Colon (tissue), 2 donors: ENCODE results near the gene KASH5.
A peak's percentile ranks its signal among the peaks of the same experiment; 100 is the strongest.
"Not testable (repeated sequence)": the region's sequence is repeated elsewhere in the genome, so short reads cannot be mapped to it uniquely, and the experiment has no call there.

ENCODE experiments used
- FAIRE-seq: peaks from 2 replicates; lab custom pipeline; 2012; peaks lifted over from hg19 to GRCh38; lab: Jason Lieb, UNC
- donor health status: control.
- donor health status: control.

Gene KASH5

DNA sequence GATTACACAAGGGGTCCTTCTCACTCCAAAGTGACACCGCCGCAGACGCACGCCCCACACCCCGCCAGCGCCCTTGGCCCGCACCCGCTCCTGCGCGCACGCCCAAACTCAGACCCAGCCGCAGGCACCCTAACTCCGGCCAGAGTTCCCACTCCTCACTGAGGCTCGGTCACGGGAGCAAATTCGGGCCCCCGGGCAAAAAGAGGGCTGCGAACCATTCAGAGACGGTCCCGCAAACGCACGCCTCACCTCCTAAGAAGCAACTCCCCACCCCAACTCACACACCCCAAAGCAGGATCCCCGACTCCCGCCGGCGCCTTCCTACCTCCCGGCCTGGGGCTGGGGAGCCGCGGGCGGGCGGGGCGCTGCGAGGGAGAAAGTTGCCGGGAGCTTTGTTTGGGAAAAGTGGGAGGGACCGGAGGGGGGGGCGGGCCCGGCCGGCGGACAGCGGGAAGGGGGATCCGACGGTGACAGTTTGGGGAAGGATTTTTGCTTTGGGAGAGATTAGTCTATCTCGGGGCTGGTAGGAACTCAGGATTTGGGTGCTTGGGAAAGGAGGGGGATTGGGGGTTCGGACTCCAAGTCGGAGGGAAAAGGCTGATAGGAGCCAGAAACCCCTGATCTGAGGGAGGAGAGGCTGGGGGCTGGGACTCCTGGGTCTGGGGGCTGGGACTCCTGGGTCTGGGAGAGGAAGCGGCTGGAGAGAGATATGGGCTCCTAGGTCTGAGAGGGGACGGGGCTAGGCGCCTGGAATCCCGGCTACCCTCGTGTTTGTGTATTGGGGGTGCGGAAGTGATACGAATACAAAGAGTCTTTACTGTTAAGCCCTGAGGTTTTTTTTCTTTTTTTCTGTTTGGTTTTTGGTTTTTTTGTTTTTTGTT is 25.8 kb upstream of the KASH5 start, which contains the start of gene TEAD2:
TSS of gene TEAD2 (minus strand) at position 369 of the 881 bp plus-strand sequence. CDS start 2,341 bp downstream, outside the sequence.
- no peak for FAIRE-seq

DNA sequence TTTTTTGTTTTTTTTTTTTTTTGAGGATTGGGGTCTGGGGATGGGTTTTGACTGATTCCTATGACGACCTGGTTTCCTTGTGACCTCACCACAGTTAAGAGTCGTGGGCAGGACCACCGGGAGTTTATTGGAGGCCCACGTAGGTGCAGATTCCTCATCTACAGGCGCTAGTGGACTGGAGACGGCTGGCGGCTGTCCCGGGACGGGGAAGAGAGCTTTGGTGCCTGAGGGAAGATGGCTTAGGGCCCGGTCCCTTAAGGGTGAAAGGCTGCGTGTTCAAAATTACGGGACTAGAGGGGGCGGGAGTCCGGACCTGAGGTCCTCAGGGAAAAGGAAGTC is 25.2 kb upstream of the KASH5 start:
- FAIRE-seq, result no peak

DNA sequence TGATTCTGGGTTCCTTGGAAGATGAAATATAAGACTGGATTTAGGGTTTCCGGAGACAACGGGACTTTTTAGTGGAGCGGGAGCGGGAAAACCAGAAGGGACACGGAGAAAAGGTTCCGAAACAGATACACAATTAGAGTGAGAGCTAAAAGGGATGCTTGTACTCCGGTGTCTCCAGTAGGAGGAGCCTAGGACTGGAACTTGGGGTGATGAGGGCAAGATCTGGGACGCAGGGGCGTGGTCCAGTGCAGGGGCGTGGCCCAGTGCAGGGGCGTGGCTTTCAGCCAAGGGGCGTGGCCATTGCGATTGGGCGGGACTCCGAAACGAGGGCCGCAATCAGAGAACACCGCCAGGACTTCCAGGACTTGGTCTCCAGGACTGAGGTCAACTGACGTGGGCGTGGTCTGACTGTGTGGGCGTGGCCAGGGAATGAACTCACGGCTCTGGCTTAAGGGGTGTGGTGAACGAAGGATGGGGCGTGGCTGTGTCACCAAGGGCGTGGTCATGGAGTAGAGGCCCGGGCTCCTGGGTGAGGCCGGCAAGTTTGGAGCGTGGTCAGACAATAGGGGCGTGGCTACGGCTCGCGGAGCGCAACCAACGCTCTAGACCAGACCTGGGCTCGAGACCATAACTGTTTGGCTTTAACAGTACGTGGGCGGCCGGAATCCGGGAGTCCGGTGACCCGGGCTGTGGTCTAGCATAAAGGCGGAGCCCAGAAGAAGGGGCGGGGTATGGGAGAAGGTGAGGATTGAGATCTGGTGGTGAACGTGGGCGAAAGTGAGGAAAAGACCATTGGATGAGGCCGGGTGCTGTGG is 24.6 kb upstream of the KASH5 start, which contains the start of gene DKKL1:
TSS of gene DKKL1 (plus strand) at position 610 of the 815 bp plus-strand sequence. CDS start at position 732, 122 bp downstream.
- FAIRE-seq, result peak; percentile 87

DNA sequence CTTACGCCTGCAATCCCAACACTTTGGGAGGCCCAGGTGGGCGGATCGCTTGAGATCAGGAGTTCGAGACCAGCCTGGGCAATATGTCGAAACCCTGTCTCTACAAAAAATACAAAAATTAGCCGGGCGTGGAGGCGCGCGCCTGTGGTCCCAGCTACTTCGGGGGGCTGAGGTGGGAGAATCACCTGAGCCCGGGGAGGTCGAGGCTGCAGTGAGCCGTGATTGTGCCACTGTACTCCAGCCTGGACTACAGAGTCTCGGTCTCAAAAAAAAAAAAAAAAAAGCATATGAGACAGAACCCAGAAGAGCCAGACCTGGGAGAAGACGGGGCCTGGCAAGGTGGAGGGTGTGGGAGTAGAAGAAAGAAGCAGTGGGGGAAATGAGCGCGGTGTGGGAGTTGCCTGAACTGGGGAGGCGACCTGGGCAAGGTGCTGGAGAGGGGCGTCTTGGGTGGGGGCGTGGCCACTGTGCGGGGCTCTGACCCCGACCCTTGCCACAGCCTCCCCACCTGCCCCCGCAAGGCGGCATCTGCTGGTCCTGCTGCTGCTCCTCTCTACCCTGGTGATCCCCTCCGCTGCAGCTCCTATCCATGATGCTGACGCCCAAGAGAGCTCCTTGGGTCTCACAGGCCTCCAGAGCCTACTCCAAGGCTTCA is 23.8 kb upstream of the KASH5 start:
- no peak for FAIRE-seq

DNA sequence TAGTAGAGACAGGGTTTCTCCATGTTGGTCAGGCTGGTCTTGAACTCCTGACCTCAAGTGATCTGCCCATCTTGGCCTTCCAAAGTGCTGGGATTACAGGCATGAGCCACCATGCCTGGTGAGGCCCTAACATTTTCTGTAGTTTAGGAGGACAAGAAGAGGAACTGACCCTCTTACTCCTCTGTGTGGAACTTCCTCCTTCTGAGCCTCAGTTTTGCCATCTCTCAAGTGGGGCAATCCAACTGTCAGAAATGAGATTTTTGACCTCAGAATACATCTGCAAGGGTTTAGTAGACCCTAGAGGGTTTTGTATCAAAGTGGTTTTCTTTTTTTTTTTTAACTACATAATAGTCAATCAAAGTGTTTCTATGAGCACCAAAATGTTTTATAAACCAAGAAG is 21.9 kb upstream of the KASH5 start:
- no peak for FAIRE-seq

DNA sequence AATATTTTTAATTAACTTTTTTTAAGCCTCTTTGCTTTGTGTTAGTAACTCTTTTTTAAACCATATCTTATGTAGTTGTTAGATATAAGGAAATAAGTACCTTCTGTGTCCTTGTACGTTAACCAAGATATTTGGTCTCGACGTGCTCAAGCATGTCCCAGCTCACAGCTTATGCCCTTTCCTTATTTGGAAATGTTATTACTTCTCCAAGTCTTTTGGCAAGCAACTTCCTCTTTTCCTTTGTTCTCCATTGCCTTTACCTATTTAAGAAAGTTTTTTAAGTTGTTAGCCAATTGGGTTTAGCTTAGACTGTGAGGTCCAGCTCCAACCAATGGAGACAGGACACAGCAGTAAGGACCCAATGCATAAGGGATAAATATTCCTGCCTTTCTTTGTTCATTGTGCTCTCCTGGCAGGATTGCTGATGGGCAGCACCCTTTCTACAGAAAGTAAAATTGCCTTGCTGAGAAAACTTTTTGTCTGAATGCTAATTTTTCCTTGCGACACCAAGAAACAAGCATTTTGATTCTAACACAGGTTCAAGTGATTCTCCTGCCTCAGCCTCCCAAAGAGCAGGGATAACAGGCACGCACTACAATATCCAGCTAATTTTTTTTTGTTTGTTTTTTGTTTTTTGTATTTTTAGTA is 19.2 kb upstream of the KASH5 start:
- no peak for FAIRE-seq

DNA sequence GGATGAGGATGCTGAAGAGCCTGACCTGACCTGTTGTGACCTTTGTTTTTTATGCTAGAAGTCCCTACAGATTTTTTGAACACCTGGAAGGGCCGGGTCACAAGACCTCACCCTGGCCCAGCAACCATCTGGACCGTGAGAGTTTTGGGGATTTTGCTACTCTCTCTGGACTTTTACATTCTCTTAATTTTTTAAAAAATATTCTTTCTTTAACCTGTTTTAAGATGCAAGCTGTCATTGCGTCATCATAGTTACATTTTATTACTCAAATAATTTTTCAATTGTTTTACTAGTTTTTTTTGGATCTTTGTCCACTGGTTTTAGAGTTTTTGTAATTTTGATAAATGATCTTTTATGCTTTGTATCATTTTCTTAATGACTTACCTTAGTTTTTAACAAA is 16.9 kb upstream of the KASH5 start:
- no peak for FAIRE-seq

DNA sequence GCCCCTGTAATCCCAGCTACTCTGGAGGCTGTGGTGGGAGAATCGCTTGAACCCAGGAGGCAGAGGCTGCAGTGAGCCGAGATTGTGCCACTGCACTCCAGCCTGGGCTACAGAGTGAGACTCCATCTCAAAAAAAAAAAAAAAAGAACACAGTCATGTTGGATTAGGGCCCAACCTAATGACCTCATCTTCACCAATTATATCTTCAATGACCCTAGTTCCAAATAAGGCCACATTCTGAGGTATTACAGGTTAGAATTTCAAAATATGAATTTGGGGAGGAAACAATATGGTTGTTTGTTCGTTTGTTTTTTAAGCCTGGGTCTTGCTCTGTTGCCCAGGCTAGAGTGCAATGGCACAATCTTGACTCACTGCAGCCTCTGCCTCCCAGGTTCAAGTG is 14.9 kb upstream of the KASH5 start:
- not testable (repeated sequence) for FAIRE-seq

DNA sequence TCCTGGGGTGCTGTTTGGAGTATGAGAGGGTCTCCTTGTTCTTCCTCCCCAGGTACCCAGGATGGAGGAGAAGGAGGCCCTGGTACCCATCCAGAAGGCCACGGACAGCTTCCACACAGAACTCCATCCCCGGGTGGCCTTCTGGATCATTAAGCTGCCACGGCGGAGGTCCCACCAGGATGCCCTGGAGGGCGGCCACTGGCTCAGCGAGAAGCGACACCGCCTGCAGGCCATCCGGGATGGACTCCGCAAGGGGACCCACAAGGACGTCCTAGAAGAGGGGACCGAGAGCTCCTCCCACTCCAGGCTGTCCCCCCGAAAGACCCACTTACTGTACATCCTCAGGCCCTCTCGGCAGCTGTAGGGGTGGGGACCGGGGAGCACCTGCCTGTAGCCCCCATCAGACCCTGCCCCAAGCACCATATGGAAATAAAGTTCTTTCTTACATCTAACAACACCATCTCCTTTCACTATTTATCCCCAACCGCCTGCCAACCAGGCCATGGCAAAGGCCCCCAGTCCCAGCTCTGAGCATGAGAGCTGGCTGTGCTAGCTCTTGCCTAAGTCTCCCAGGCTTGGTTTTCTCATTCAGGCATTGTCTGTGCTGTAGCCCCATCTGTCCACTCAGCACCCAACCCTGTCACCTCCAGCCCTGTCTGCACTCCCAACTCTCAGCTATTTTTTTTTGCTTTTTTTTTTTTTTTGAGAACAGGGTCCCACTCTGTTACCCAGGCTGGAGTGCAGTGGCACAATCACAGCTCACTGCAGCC is 13.2 kb upstream of the KASH5 start:
- no peak for FAIRE-seq

DNA sequence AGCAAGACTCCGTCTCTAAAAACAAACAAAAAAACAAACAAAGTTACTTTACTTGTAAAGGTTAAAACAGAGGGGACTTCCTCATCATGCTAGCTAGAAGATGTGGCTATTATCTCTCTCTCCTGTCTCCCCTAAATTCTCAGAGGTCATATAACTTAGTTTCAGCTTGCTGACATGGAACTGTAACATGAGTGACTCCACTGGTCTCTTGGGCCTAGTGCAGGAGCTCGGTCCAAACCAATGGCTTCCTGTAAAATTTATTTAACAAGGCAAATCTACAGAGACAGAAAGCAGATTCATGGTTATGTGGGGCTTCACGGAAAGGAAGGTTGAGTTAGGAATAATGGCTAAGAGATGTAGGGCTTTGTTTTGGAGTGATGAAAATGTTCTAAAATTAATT is 9.5 kb upstream of the KASH5 start:
- FAIRE-seq, result no peak

DNA sequence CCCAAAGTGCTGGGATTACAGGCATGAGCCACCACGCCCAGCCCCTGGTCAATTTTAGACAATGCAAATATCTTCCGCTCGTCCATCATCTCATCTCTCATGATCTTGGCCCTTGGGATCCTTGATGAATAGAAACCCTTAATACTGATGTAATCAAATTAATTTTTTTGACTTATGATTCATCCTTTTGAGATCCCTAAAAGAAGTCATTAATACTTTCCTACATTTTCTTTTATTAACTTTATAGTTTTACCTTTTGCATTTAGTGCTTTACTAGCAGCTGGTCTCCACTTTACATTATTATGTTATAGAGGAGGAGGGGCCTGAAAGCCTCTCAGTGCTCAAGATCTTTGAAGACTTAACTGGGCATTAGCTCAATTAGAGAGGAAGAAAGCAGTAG is 7.7 kb upstream of the KASH5 start:
- no peak for FAIRE-seq

DNA sequence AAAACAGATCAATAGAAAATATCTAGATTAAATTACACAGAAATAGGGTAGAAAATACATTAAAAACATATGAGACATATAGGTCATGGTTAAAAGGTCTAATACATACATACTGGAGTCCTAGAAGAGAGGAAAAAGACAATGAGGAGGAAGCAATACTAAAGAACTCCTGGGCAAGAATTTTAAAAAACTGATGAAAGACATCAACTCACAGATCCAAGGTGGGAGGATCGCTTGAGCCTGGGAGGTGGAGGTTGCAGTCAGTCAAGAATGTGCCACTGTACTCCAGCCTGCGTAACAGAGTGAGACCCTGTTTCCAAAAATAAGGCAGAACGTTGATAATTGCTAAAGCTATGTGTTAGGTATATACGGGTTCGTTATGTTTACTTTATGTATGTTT is 5.4 kb upstream of the KASH5 start:
- no peak for FAIRE-seq

DNA sequence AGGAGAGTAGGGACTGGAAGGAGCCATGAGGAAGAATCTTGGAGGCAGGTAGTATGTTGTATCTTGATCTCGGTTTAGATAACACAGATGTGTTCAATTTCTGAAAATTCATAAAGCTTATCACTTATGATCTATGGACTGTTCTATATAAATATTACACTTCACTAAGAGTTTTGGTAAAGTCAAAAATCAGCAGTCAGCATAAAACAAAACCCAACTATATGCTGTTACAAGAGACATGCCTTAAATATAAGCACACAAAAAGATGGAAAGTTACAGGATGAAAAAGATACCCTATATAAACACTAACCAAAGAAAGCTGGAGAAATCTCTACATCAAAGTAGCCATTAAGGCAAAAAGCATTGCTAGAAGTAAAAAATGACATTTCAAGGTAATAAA is 4.5 kb upstream of the KASH5 start:
- FAIRE-seq, result no peak

DNA sequence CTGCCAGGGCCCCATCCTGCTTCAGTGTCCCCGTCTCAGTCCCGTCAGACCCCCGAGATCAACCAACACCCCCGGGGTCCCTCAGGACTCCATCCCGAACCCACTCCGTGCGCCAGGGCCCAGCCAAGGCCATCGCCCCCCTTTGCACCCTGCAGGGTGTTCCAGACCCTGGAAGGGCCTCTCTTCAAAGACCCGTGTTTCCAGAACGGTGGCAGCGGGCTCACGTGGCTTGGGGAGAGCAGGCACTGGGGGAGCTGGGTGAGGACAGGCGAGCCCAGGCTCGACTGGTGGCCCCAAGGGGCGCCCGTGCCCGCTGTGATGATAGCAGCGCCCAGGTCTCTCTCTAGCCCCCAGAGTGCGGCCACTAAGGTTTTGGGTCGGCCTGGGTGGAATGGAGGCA is 1.4 kb downstream of the KASH5 start:
- no peak for FAIRE-seq

DNA sequence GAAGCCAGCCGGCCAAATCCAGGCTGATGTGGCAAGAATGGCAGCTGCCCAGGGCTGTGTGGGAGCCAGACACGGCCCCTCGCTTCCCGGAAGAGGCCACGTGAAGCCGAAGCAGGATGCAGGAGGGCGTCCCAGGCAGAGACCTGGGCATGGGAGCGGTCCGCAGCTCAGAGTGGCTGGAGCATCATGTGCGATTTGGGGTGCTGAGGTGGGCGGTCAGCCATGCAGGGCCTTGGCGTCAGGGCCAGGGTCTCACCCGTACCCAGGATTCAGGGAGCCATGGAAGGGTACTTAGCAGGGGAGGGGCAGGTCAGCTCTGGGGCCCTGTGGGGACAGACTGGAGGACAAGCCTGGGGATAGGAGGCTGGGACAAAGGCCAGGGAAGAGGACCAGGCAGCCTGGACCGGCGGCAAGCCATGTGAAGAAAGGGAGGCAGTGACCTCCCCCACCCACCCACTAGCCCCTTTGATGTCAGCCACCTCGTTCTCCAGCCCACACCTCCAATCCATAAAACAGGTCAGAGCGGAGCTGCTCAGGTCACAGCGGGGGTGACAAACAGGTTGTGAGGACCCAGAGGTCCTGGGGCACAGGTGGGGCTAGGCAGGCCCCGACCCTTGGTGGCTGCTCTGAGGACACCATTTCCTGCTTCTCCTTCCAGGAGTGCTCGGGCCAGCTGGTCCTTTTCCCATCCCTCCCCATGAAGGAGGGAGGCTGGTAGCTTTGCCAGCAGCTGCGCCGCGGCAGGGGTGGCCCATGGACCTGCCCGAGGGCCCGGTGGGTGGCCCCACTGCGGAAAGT is 2.3 kb downstream of the KASH5 start:
- no peak for FAIRE-seq

DNA sequence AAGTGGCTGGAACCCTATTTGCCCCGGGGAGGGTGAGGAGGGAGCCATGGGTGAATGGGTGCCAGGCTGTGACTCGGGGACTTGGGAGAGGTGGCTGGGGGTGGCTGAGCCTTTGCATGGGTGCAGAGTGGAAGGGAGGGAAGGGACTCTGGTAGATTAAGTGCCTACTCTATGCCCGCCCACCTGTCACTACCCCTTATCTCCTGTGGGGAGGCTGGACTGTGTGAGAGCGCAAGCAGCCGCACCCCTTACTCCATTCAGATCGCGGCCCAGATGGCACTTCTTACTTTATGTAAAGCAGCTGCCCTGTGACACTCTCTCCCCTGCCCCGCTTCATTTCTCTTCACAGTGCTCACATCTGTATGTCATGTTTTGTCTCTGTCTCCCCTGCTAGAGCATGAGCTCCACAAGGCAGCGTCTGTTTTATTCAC is 2.9 kb downstream of the KASH5 start:
- FAIRE-seq, result no peak

DNA sequence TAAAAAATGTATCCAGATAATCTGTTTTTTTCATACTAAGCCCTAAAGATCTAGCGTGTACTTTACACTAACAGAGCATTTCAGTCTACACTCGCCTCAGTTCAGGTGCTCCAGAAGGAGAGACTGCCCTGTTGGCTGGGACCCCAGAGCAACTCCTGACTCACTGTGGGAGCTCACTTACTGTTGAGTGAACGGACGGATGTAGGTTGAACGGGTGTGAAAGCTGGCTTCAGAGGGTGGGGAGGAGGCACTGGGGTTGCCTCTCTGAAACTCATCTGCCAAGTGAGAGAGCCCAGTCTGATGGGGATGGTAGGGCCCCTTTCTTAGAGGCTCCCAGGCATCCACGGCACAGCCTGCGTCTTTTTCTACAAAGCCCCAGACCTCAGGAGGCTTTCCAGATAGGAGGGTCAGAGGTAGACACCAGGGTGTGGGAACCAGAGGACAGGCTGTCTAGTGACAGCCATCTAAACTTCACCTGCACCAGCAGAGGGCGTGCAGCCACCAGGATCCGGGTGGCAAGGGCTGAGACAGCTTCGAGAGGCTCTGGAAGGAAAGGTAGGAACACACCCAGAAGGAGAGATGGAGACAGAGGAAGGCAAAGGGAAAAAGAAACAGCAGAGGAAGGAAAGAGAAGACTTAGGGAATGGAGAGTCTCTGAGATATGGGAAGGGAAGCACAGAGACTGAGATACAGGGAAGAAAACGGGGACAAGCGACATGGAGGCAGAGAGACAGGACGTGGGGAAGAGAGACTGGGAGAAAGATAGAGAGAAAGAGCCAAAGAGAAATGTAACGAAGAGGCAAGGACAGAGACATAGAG is 3.7 kb downstream of the KASH5 start:
- no peak for FAIRE-seq

DNA sequence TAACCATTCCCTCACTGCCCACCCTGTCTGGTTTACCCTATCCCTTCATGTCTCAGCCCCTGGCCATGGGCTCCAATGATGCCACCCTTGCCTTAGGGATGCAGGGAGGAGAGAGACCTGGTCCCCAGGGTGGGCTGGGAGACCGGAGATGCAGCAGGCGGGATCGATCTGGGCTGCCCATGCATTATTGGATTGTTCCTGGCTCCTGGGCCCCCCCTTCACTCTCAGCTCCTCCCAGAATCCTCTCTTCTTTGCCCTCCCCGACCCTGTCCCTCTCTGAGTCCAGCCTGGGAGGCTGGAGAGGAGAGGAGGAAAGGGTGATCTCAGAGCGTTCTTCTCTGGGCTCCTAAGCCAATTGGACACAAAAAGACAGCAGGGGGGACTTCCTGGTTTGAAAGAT is 5.8 kb downstream of the KASH5 start:
- no peak for FAIRE-seq

DNA sequence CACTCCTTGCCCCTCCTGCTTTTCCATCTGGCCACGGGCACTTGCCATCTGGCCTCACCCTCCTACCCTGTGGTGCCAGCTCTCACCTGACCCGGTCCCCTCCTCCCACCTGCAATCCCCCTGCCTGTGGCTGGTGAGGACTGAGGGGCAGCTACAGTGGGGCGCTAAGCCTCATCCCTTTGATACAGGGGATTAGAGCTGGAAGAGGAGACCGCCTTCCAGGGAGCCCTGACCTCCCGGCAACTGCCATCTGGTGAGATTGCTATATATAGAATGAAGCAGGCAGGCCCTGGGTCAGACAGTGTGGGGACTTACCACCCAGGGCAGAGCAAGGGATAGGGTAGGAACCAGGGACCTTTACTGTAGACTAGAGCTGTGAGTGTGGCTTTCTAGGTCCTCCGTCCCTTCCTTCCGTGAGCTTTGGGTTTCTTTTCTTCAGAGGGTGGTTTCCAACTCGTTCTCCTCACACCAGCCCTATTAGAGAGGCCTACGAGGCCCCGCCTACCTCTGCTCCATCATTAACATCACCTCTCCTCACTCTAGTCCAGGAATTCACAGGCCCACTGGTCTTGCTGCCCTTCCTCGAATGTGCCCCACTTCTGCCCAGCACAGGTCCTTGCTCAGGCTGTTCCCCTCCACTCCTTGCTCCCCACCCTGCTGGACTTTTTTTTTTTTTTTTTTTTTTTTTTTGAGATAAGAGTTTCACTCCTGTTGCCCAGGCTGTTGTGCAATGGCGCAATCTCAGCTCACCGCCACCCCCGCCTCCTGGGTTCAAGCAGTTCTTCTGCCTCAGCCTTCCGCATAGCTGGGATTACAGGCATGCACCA is 7.7 kb downstream of the KASH5 start:
- no peak for FAIRE-seq
